ENCODE results near the gene TCTN2. TPM values are rescaled to one million over a fixed set of nuclear protein-coding genes. Genes with fewer than 3 reads are reported as not detected.

The TCTN2 gene
- total RNA-seq, 1 donor from 2014 or later: 9.2 TPM

- H3K4me2 ChIP-seq (ENCODE audit: low read length): no peak overlapping the region
- H3K36me3 ChIP-seq (ENCODE audit: insufficient read depth, low read length): peaks cover 34% of the 10 kb centered on the region
- Mint-ChIP-seq H3K4me1 (ENCODE audit: low read depth, unreplicated experiment) (no peaks in the 10 kb centered on the region), H3K9me3 (ENCODE audit: unreplicated experiment) (no peaks in the 10 kb centered on the region), H3K27ac (ENCODE audit: unreplicated experiment) (no peak overlapping the region), H3K27me3 (ENCODE audit: low read depth, unreplicated experiment) (no peaks in the 10 kb centered on the region), H3K36me3 (ENCODE audit: low read depth, unreplicated experiment) (peaks cover 17% of the 10 kb centered on the region), H3K4me3 (ENCODE audit: unreplicated experiment) (no peak overlapping the region)
- DNase-seq (ENCODE audit: low read depth) (no peak), FAIRE-seq (no peak)
- no peak overlapping the region for H3K27ac ChIP-seq (ENCODE audit: low read depth, low read length)
- TF ChIP-seq CTCF (IDR thresholded peaks at IDR 0.05; ENCODE audit: insufficient read depth, low read depth, low read length) (no peak), EZH2 (IDR thresholded peaks at IDR 0.05; ENCODE audit: insufficient read depth, low read length) (no peak)
- no peaks in the 10 kb centered on the region for H3K4me1 ChIP-seq (ENCODE audit: insufficient read depth, low read length)
- no peaks in the 10 kb centered on the region for H3K79me2 ChIP-seq (ENCODE audit: insufficient read depth, low read length)
- peaks cover 4% of the 10 kb centered on the region for H4K20me1 ChIP-seq (ENCODE audit: insufficient read depth, low read length)
- H3K27me3 ChIP-seq (ENCODE audit: insufficient read depth, low read length): no peaks in the 10 kb centered on the region
- no peak overlapping the region for H3K9ac ChIP-seq (ENCODE audit: low read length)
- no peaks in the 10 kb centered on the region for H3K9me3 ChIP-seq (ENCODE audit: insufficient read depth, low read depth, low read length)
- no peak overlapping the region for H2AFZ ChIP-seq (ENCODE audit: low read depth, low read length)
- H3K4me3 ChIP-seq (ENCODE audit: insufficient read depth, low read depth, low read length): no peak overlapping the region
Measured at GRCh38 chr12:123741937-123742572, 71.1 kb downstream of the TCTN2 start.

GRCh38 chr12:123743002-123743401 is 72.1 kb downstream of the TCTN2 start:
- FAIRE-seq: no peak
- H3K9me3 Mint-ChIP-seq (ENCODE audit: unreplicated experiment): no peaks in the 10 kb centered on the region
- H3K27me3 ChIP-seq (ENCODE audit: insufficient read depth, low read length): no peaks in the 10 kb centered on the region
- H4K20me1 ChIP-seq (ENCODE audit: insufficient read depth, low read length): peaks cover 4% of the 10 kb centered on the region
- no peaks in the 10 kb centered on the region for H3K4me1 Mint-ChIP-seq (ENCODE audit: low read depth, unreplicated experiment)
- no peaks in the 10 kb centered on the region for H3K4me1 ChIP-seq (ENCODE audit: insufficient read depth, low read length)
- no peak overlapping the region for H3K27ac Mint-ChIP-seq (ENCODE audit: unreplicated experiment)
- H3K36me3 Mint-ChIP-seq (ENCODE audit: low read depth, unreplicated experiment): peaks cover 15% of the 10 kb centered on the region
- H3K36me3 ChIP-seq (ENCODE audit: insufficient read depth, low read length): peaks cover 27% of the 10 kb centered on the region
- DNase-seq (ENCODE audit: low read depth): no peak
- no peaks in the 10 kb centered on the region for H3K9me3 ChIP-seq (ENCODE audit: insufficient read depth, low read depth, low read length)
- H3K4me3 Mint-ChIP-seq (ENCODE audit: unreplicated experiment): no peak overlapping the region
- H3K4me3 ChIP-seq (ENCODE audit: insufficient read depth, low read depth, low read length): no peak overlapping the region
- H3K27me3 Mint-ChIP-seq (ENCODE audit: low read depth, unreplicated experiment): no peaks in the 10 kb centered on the region
- no peaks in the 10 kb centered on the region for H3K79me2 ChIP-seq (ENCODE audit: insufficient read depth, low read length)
- no peak overlapping the region for H3K27ac ChIP-seq (ENCODE audit: low read depth, low read length)
- no peak for TF ChIP-seq CTCF (IDR thresholded peaks at IDR 0.05; ENCODE audit: insufficient read depth, low read depth, low read length)
- TF ChIP-seq EZH2 (IDR thresholded peaks at IDR 0.05; ENCODE audit: insufficient read depth, low read length): no peak
- no peak overlapping the region for H2AFZ ChIP-seq (ENCODE audit: low read depth, low read length)
- H3K9ac ChIP-seq (ENCODE audit: low read length): no peak overlapping the region
- no peak overlapping the region for H3K4me2 ChIP-seq (ENCODE audit: low read length)

- Histone ChIP-seq H4K20me1 (ENCODE audit: insufficient read depth, low read length) (peaks cover 8% of the 10 kb centered on the region), H3K79me2 (ENCODE audit: insufficient read depth, low read length) (no peaks in the 10 kb centered on the region), H3K4me3 (ENCODE audit: insufficient read depth, low read depth, low read length) (no peak overlapping the region), H3K9me3 (ENCODE audit: insufficient read depth, low read depth, low read length) (no peaks in the 10 kb centered on the region), H3K9ac (ENCODE audit: low read length) (no peak overlapping the region), H3K36me3 (ENCODE audit: insufficient read depth, low read length) (peaks cover 20% of the 10 kb centered on the region), H3K4me2 (ENCODE audit: low read length) (no peak overlapping the region), H2AFZ (ENCODE audit: low read depth, low read length) (no peak overlapping the region), H3K4me1 (ENCODE audit: insufficient read depth, low read length) (peaks cover 6% of the 10 kb centered on the region), H3K27me3 (ENCODE audit: insufficient read depth, low read length) (no peaks in the 10 kb centered on the region), H3K27ac (ENCODE audit: low read depth, low read length) (no peak overlapping the region)
- Mint-ChIP-seq H3K9me3 (ENCODE audit: unreplicated experiment) (no peaks in the 10 kb centered on the region), H3K36me3 (ENCODE audit: low read depth, unreplicated experiment) (peaks cover 18% of the 10 kb centered on the region), H3K27ac (ENCODE audit: unreplicated experiment) (no peak overlapping the region), H3K4me3 (ENCODE audit: unreplicated experiment) (no peak overlapping the region), H3K4me1 (ENCODE audit: low read depth, unreplicated experiment) (peaks cover 2% of the 10 kb centered on the region), H3K27me3 (ENCODE audit: low read depth, unreplicated experiment) (no peaks in the 10 kb centered on the region)
- no peak for DNase-seq (ENCODE audit: low read depth)
- no peak for FAIRE-seq
- no peak for TF ChIP-seq EZH2 (IDR thresholded peaks at IDR 0.05; ENCODE audit: insufficient read depth, low read length)
- TF ChIP-seq CTCF (IDR thresholded peaks at IDR 0.05; ENCODE audit: insufficient read depth, low read depth, low read length): no peak
Measured at GRCh38 chr12:123744836-123745235, 73.9 kb downstream of the TCTN2 start.

All from astrocyte (in vitro differentiated cells and primary cell).